ENCODE data around the gene TRMT6.

TRMT6 gene

GRCh38 chr20:5928836-5929715, 21.3 kb downstream of the TRMT6 start:
- 90 to 94% methylated on average over 8 of the region's 8 CpGs for WGBS, 2 experiments
- no peak overlapping the region for H3K4me3 ChIP-seq (ENCODE audit: insufficient read depth, low read depth, low read length)
- H3K9me3 ChIP-seq (ENCODE audit: control insufficient read depth, low read length): no peaks in the 10 kb centered on the region
- H3K27me3 ChIP-seq (ENCODE audit: control insufficient read depth, insufficient read depth, low read length, poor library complexity, severe bottlenecking): no peaks in the 10 kb centered on the region
- no peaks in the 10 kb centered on the region for H3K36me3 ChIP-seq (ENCODE audit: control insufficient read depth, insufficient read depth, low read length)
- no peaks in the 10 kb centered on the region for H3K4me1 ChIP-seq (ENCODE audit: control insufficient read depth, insufficient read depth, low read length)
- H3K27ac ChIP-seq (ENCODE audit: insufficient read depth, low read depth, low read length, poor library complexity, severe bottlenecking): no peak overlapping the region

GRCh38 chr20:5927749-5928462, 22.4 kb downstream of the TRMT6 start:
- 89 to 91% methylated on average over 11 of the region's 11 CpGs for WGBS, 2 experiments
- Histone ChIP-seq H3K9me3 (ENCODE audit: control insufficient read depth, low read length) (no peaks in the 10 kb centered on the region), H3K36me3 (ENCODE audit: control insufficient read depth, insufficient read depth, low read length) (no peaks in the 10 kb centered on the region), H3K4me1 (ENCODE audit: control insufficient read depth, insufficient read depth, low read length) (no peaks in the 10 kb centered on the region), H3K4me3 (ENCODE audit: insufficient read depth, low read depth, low read length) (no peak overlapping the region), H3K27me3 (ENCODE audit: control insufficient read depth, insufficient read depth, low read length, poor library complexity, severe bottlenecking) (no peaks in the 10 kb centered on the region), H3K27ac (ENCODE audit: insufficient read depth, low read depth, low read length, poor library complexity, severe bottlenecking) (no peak overlapping the region)

GRCh38 chr20:5925551-5925950, 24.8 kb downstream of the TRMT6 start:
- no peak overlapping the region for H3K27ac ChIP-seq (ENCODE audit: insufficient read depth, low read depth, low read length, poor library complexity, severe bottlenecking)
- H3K36me3 ChIP-seq (ENCODE audit: control insufficient read depth, insufficient read depth, low read length): no peaks in the 10 kb centered on the region
- H3K27me3 ChIP-seq (ENCODE audit: control insufficient read depth, insufficient read depth, low read length, poor library complexity, severe bottlenecking): no peaks in the 10 kb centered on the region
- WGBS, 2 experiments: 87 to 88% methylated on average over 3 of the region's 3 CpGs
- H3K4me3 ChIP-seq (ENCODE audit: insufficient read depth, low read depth, low read length): no peak overlapping the region
- no peaks in the 10 kb centered on the region for H3K9me3 ChIP-seq (ENCODE audit: control insufficient read depth, low read length)
- H3K4me1 ChIP-seq (ENCODE audit: control insufficient read depth, insufficient read depth, low read length): no peaks in the 10 kb centered on the region

GRCh38 chr20:5923493-5923892, 26.8 kb downstream of the TRMT6 start:
- 96 to 98% methylated on average over 5 of the region's 5 CpGs for WGBS, 2 experiments
- H3K9me3 ChIP-seq (ENCODE audit: control insufficient read depth, low read length): no peaks in the 10 kb centered on the region
- no peaks in the 10 kb centered on the region for H3K36me3 ChIP-seq (ENCODE audit: control insufficient read depth, insufficient read depth, low read length)
- H3K4me1 ChIP-seq (ENCODE audit: control insufficient read depth, insufficient read depth, low read length): no peaks in the 10 kb centered on the region
- H3K27ac ChIP-seq (ENCODE audit: insufficient read depth, low read depth, low read length, poor library complexity, severe bottlenecking): no peak overlapping the region
- no peaks in the 10 kb centered on the region for H3K27me3 ChIP-seq (ENCODE audit: control insufficient read depth, insufficient read depth, low read length, poor library complexity, severe bottlenecking)
- H3K4me3 ChIP-seq (ENCODE audit: insufficient read depth, low read depth, low read length): no peak overlapping the region

GRCh38 chr20:5920581-5920980, 29.8 kb downstream of the TRMT6 start:
- Histone ChIP-seq H3K4me3 (ENCODE audit: insufficient read depth, low read depth, low read length) (no peak overlapping the region), H3K27me3 (ENCODE audit: control insufficient read depth, insufficient read depth, low read length, poor library complexity, severe bottlenecking) (no peaks in the 10 kb centered on the region), H3K27ac (ENCODE audit: insufficient read depth, low read depth, low read length, poor library complexity, severe bottlenecking) (no peak overlapping the region), H3K36me3 (ENCODE audit: control insufficient read depth, insufficient read depth, low read length) (no peaks in the 10 kb centered on the region), H3K4me1 (ENCODE audit: control insufficient read depth, insufficient read depth, low read length) (no peaks in the 10 kb centered on the region), H3K9me3 (ENCODE audit: control insufficient read depth, low read length) (no peaks in the 10 kb centered on the region)
- 63 to 68% methylated on average over 1 of the region's 1 CpG for WGBS, 2 experiments

GRCh38 chr20:5919626-5920544, 30.4 kb downstream of the TRMT6 start:
- Histone ChIP-seq H3K9me3 (ENCODE audit: control insufficient read depth, low read length) (no peaks in the 10 kb centered on the region), H3K36me3 (ENCODE audit: control insufficient read depth, insufficient read depth, low read length) (no peaks in the 10 kb centered on the region), H3K4me1 (ENCODE audit: control insufficient read depth, insufficient read depth, low read length) (no peaks in the 10 kb centered on the region), H3K27ac (ENCODE audit: insufficient read depth, low read depth, low read length, poor library complexity, severe bottlenecking) (no peak overlapping the region), H3K27me3 (ENCODE audit: control insufficient read depth, insufficient read depth, low read length, poor library complexity, severe bottlenecking) (no peaks in the 10 kb centered on the region), H3K4me3 (ENCODE audit: insufficient read depth, low read depth, low read length) (no peak overlapping the region)
- WGBS, 2 experiments: 84 to 87% methylated on average over 7 of the region's 8 CpGs

GRCh38 chr20:5918856-5919625, 31.3 kb downstream of the TRMT6 start:
- Histone ChIP-seq H3K36me3 (ENCODE audit: control insufficient read depth, insufficient read depth, low read length) (no peaks in the 10 kb centered on the region), H3K4me3 (ENCODE audit: insufficient read depth, low read depth, low read length) (no peak overlapping the region), H3K4me1 (ENCODE audit: control insufficient read depth, insufficient read depth, low read length) (no peaks in the 10 kb centered on the region), H3K27me3 (ENCODE audit: control insufficient read depth, insufficient read depth, low read length, poor library complexity, severe bottlenecking) (no peaks in the 10 kb centered on the region), H3K27ac (ENCODE audit: insufficient read depth, low read depth, low read length, poor library complexity, severe bottlenecking) (no peak overlapping the region), H3K9me3 (ENCODE audit: control insufficient read depth, low read length) (no peaks in the 10 kb centered on the region)
- WGBS, 2 experiments: 76 to 80% methylated on average over 3 of the region's 3 CpGs

GRCh38 chr20:5914859-5915258, 35.5 kb downstream of the TRMT6 start:
- peaks cover 14% of the 10 kb centered on the region for H3K27me3 ChIP-seq (ENCODE audit: control insufficient read depth, insufficient read depth, low read length, poor library complexity, severe bottlenecking)
- 35 to 60% methylated on average over 1 of the region's 1 CpG for WGBS, 2 experiments
- H3K36me3 ChIP-seq (ENCODE audit: control insufficient read depth, insufficient read depth, low read length): no peaks in the 10 kb centered on the region
- H3K27ac ChIP-seq (ENCODE audit: insufficient read depth, low read depth, low read length, poor library complexity, severe bottlenecking): no peak overlapping the region
- no peak overlapping the region for H3K4me3 ChIP-seq (ENCODE audit: insufficient read depth, low read depth, low read length)
- H3K9me3 ChIP-seq (ENCODE audit: control insufficient read depth, low read length): no peaks in the 10 kb centered on the region
- no peaks in the 10 kb centered on the region for H3K4me1 ChIP-seq (ENCODE audit: control insufficient read depth, insufficient read depth, low read length)

GRCh38 chr20:5913166-5913565, 37.2 kb downstream of the TRMT6 start:
- no peaks in the 10 kb centered on the region for H3K4me1 ChIP-seq (ENCODE audit: control insufficient read depth, insufficient read depth, low read length)
- no peaks in the 10 kb centered on the region for H3K9me3 ChIP-seq (ENCODE audit: control insufficient read depth, low read length)
- 100% methylated on average over 2 of the region's 2 CpGs; no CpG with 5 or more reads in 1 of the 2 experiments for WGBS, 2 experiments
- no peaks in the 10 kb centered on the region for H3K36me3 ChIP-seq (ENCODE audit: control insufficient read depth, insufficient read depth, low read length)
- no peak overlapping the region for H3K27ac ChIP-seq (ENCODE audit: insufficient read depth, low read depth, low read length, poor library complexity, severe bottlenecking)
- peaks cover 15% of the 10 kb centered on the region for H3K27me3 ChIP-seq (ENCODE audit: control insufficient read depth, insufficient read depth, low read length, poor library complexity, severe bottlenecking)
- H3K4me3 ChIP-seq (ENCODE audit: insufficient read depth, low read depth, low read length): no peak overlapping the region

Measured in ectodermal cell (in vitro differentiated cells).